GM21447 (cell line): ENCODE results near the gene SPP2.

Source experiments
- ATAC-seq: cut with Tn5 transposase; IDR thresholded peaks from one replicate; pipeline ENCODE4 v1.9.1; 2021; ENCODE audit not compliant: unreplicated experiment

SPP2 gene

GRCh38 chr2:234038076-234038802 is 12.3 kb upstream of the SPP2 start:
- ATAC-seq: no peak

- no peak for ATAC-seq
Observed at GRCh38 chr2:234044157-234044556, 6.3 kb upstream of the SPP2 start.

- no peak for ATAC-seq
Observed at GRCh38 chr2:234046521-234046920, 4.0 kb upstream of the SPP2 start.

- ATAC-seq: no peak
Observed at GRCh38 chr2:234047361-234047760, 3.1 kb upstream of the SPP2 start.

- no peak for ATAC-seq
Observed at GRCh38 chr2:234048049-234048448, 2.5 kb upstream of the SPP2 start.

- no peak for ATAC-seq
Observed at GRCh38 chr2:234051374-234052070, 1.0 kb downstream of the SPP2 start.

- no peak for ATAC-seq
Observed at GRCh38 chr2:234058881-234059280, 8.4 kb downstream of the SPP2 start.

- ATAC-seq: no peak
Observed at GRCh38 chr2:234060236-234060635, 9.7 kb downstream of the SPP2 start.

GRCh38 chr2:234061624-234062257 is 11.2 kb downstream of the SPP2 start:
- ATAC-seq: no peak

GRCh38 chr2:234066587-234066986 is 16.1 kb downstream of the SPP2 start:
- no peak for ATAC-seq

- ATAC-seq: no peak
Observed at GRCh38 chr2:234071664-234072063, 21.2 kb downstream of the SPP2 start.

- ATAC-seq: no peak
Observed at GRCh38 chr2:234072454-234072853, 22.0 kb downstream of the SPP2 start.

GRCh38 chr2:234074751-234075517 is 24.4 kb downstream of the SPP2 start:
- ATAC-seq: no peak

GRCh38 chr2:234075518-234075915 is 25.0 kb downstream of the SPP2 start:
- no peak for ATAC-seq

- no peak for ATAC-seq
Observed at GRCh38 chr2:234075947-234076346, 25.4 kb downstream of the SPP2 start.

GRCh38 chr2:234076451-234076850 is 25.9 kb downstream of the SPP2 start:
- ATAC-seq: no peak

- ATAC-seq: no peak
Observed at GRCh38 chr2:234078129-234078528, 27.6 kb downstream of the SPP2 start.

GRCh38 chr2:234081970-234082822 is 31.7 kb downstream of the SPP2 start:
- ATAC-seq: no peak

GRCh38 chr2:234083572-234084348 is 33.3 kb downstream of the SPP2 start:
- ATAC-seq: no peak

GRCh38 chr2:234091432-234091879 is 41.0 kb downstream of the SPP2 start:
- no peak for ATAC-seq
